B cell (primary cell): ENCODE results near the gene ZFHX2. TPM values are rescaled to one million over a fixed set of nuclear protein-coding genes. Genes with fewer than 3 reads are reported as not detected.

Experiments
- ATAC-seq: fragments of 200-7000 bp; cut with Tn5 transposase; one replicate; pipeline ENCODE4 v1.10.0; 2021; ENCODE audit warnings: low read depth, mild to moderate bottlenecking, moderate number of reproducible peaks, moderate library complexity
- CTCF ChIA-PET: fragments of 350-600 bp; sonication (Branson Sonifier 250); formaldehyde crosslinking; loops from one replicate; lab custom pipeline; 2021; ENCODE audit warnings: antibody characterized with exemption, inconsistent platforms; lab: Charles Lee
- POLR2A ChIA-PET: fragments of 350-600 bp; sonication (Branson Sonifier 250); formaldehyde crosslinking; loops from one replicate; lab custom pipeline; 2021; ENCODE audit warnings: antibody characterized with exemption; lab: Charles Lee
- DNase-seq: peaks from one replicate; pipeline ENCODE4 v3.0.0; 2013
- H2AFZ ChIP-seq: 2 replicates; pipeline ENCODE4 v1.6.1; 2012; ENCODE audit warnings: mild to moderate bottlenecking, low read depth, low read length; ENCODE audit not compliant: insufficient read depth, poor library complexity, severe bottlenecking
- H3K27ac ChIP-seq, 2 donors: 1 replicate in 1 of 2; 2 replicates in 1 of 2; pipeline ENCODE4 v1.5.1; 2012 to 2013; ENCODE audit warnings: low read length in 2 of 2, mild to moderate bottlenecking in 2 of 2, moderate library complexity in 1 of 2
- H3K27me3 ChIP-seq, 4 experiments: fragments of 200-600 bp in 1 of 4; sonication (generic) in 1 of 4; replicated peaks in 1 of 4; 1 replicate in 2 of 4; 2 replicates in 2 of 4; pipeline versions ENCODE4 v1.6.1 to v1.7.0; 2013 to 2016; ENCODE audit warnings: low read length in 3 of 4, mild to moderate bottlenecking in 2 of 4, mixed read lengths in 1 of 4, moderate library complexity in 1 of 4; ENCODE audit not compliant: insufficient read depth in 4 of 4, control insufficient read depth in 3 of 4; ENCODE audit errors: control extremely low read depth in 1 of 4
- H3K36me3 ChIP-seq, 2 experiments: replicated peaks in 1 of 2; 1 replicate in 1 of 2; 2 replicates in 1 of 2; pipeline versions ENCODE4 v1.6.1 to v1.7.1; 2013; ENCODE audit warnings: low read length in 1 of 2; ENCODE audit not compliant: insufficient read depth in 2 of 2, control insufficient read depth in 1 of 2; ENCODE audit errors: control extremely low read depth in 1 of 2, extremely low read depth in 1 of 2
- H3K4me1 ChIP-seq, 2 donors: fragments of 200-600 bp in 1 of 2; sonication (generic) in 1 of 2; 1 replicate in 1 of 2; 2 replicates in 1 of 2; pipeline versions ENCODE4 v1.5.1 to v1.6.1; 2013 to 2017; ENCODE audit warnings: low read length in 2 of 2; ENCODE audit not compliant: control insufficient read depth in 2 of 2, insufficient read depth in 2 of 2
- H3K4me2 ChIP-seq: replicated peaks from 2 replicates; pipeline ENCODE3; 2012; ENCODE audit warnings: mild to moderate bottlenecking, low read depth, low read length; ENCODE audit not compliant: poor library complexity, severe bottlenecking
- H3K4me3 ChIP-seq, 5 experiments: fragments of 200-600 bp in 1 of 5; sonication (generic) in 1 of 5; 1 replicate in 3 of 5; 2 replicates in 2 of 5; pipeline versions ENCODE4 v1.5.1 to v1.7.0; 2011 to 2016; ENCODE audit warnings: low read length in 4 of 5, mild to moderate bottlenecking in 4 of 5, low read depth in 2 of 5, control low read depth in 1 of 5, moderate library complexity in 1 of 5; ENCODE audit not compliant: insufficient read depth in 1 of 5; ENCODE audit errors: control extremely low read depth in 1 of 5, extremely low read depth in 1 of 5
- H3K79me2 ChIP-seq: fragments of 200-600 bp; sonication (generic); one replicate; pipeline ENCODE4 v1.6.0; 2016; ENCODE audit warnings: low read length; ENCODE audit not compliant: control insufficient read depth, insufficient read depth
- H3K9ac ChIP-seq: fragments of 200-600 bp; sonication (generic); 2 replicates; pipeline ENCODE4 v1.6.1; 2017; ENCODE audit warnings: mild to moderate bottlenecking, low read length, moderate library complexity
- H3K9me3 ChIP-seq, 3 donors: one replicate each; pipeline versions ENCODE4 v1.6.1 to v1.7.1; 2013; ENCODE audit warnings: low read length in 2 of 3; ENCODE audit not compliant: control insufficient read depth in 2 of 3, insufficient read depth in 1 of 3; ENCODE audit errors: control extremely low read depth in 1 of 3
- H4K20me1 ChIP-seq: 2 replicates; pipeline ENCODE4 v1.6.0; 2012; ENCODE audit warnings: mild to moderate bottlenecking, low read length; ENCODE audit not compliant: insufficient read depth, control insufficient read depth, poor library complexity, severe bottlenecking
- H3K27ac Mint-ChIP-seq: one replicate; pipeline ENCODE4 v1.8.0; 2021; ENCODE audit warnings: mixed read lengths
- H3K27me3 Mint-ChIP-seq: one replicate; pipeline ENCODE4 v1.8.0; 2021; ENCODE audit warnings: mixed read lengths
- H3K4me1 Mint-ChIP-seq: one replicate; pipeline ENCODE4 v1.8.0; 2021; ENCODE audit warnings: mixed read lengths
- H3K4me3 Mint-ChIP-seq: one replicate; pipeline ENCODE4 v1.8.0; 2021; ENCODE audit warnings: mixed read lengths
- H3K9me3 Mint-ChIP-seq: one replicate; pipeline ENCODE4 v1.8.0; 2022; ENCODE audit warnings: mixed read lengths; ENCODE audit not compliant: insufficient read depth
- EZH2 ChIP-seq: IDR thresholded peaks from 2 replicates; pipeline ENCODE4 v1.6.1; 2012; ENCODE audit warnings: borderline replicate concordance, low read depth, mild to moderate bottlenecking, moderate library complexity, low read length; ENCODE audit not compliant: insufficient read depth, poor library complexity, severe bottlenecking
- WGBS: methylation state at CpG from one replicate; pipeline ENCODE4 v1.1.5; 2013; ENCODE audit warnings: missing lambda C conversion rate; ENCODE audit not compliant: insufficient coverage; 5-methylcytosine and 5-hydroxymethylcytosine counted together
- intact Hi-C: fragments of 100-400 bp; cut with micrococcal nuclease; formaldehyde crosslinking; loops from one replicate; pipeline ENCODE4 v1.10.0; 2022
- polyA plus RNA-seq: library from polyadenylated mRNA; depleted of rRNA; stranded (reverse); fragments of >200 nt; gene quantifications from 2 replicates; pipeline ENCODE4 v1.2.3, GENCODE V29; 2012
- total RNA-seq, 2 donors: library from RNA; stranded (reverse); fragments of 120-200 nt in 1 of 2; gene quantifications; 1 replicate in 1 of 2; 2 replicates in 1 of 2; pipeline versions ENCODE4 v1.2.3 to v1.2.4, GENCODE V29; 2013 to 2022
- TF ChIP-seq, protein P1 (sequence below): fragments of 200-600 bp; IDR thresholded peaks from one replicate; pipeline ENCODE4 v1.8.0; 2022; ENCODE audit warnings: antibody characterized with exemption, mild to moderate bottlenecking

Gene ZFHX2
- total and polyA plus RNA-seq, 2 donors (not counting 1 experiment from before 2014, with no cell fraction given), result 0.21 to 2.5 TPM

DNA sequence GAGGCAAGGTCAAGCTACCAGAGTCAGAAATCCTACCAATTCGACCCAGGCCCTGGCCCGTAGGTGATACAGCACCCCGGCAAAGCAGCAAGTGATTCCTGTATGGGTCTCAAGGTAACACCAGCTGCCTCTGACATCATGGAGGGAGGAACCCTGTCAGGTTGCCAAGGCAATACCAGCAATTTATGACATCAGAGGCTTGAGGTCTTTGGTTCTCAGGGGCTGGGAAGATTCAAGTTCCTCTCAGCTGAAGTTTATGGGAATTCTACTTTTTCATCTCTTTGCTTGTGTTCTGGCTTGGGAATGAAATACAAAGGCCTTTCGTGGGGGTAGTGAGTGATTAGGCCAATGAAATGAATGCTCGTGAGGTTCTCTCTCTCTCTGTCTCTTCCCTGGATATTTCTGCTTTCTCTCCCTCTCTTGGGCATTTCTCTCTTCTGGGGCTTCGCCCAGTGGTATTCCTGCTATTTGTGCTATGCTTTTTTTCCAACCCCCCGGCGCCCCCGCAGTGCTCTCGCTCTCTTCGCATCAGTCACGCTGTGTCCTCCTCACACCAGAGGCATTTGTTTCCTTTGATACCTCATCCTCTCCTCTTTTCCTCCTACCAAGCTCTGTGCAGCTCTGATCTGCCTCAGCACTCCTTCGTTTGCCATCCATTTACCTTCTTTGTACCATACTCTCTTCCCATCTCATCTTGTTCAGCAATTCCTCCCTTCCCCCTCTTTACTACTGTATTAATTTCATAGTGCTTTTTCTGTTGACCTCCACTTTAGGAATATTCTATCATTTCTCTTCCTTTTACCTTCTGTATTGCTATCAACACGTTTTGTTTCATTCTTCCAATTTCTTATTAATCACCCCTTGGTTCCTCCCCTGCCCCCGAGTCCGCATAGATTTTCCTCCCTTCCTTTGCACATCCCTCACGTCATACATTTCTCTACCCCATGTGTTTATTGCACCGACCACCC, 2.9 kb downstream of the ZFHX2 start:
- H2AFZ ChIP-seq, result no peak overlapping the region
- H3K4me1 ChIP-seq, result peaks cover 12 to 15% of the 10 kb centered on the region in 2 donors
- 88% methylated on average over 17 of the region's 18 CpGs for WGBS
- ChIA-PET POLR2A (no interaction called here), CTCF (interaction anchor here (0.9 to 1.3 kb wide), 3 partner anchors 8 to 10 kb away, joined by 3 to 6 read pairs (median 3); no protein-coding TSS in a partner anchor)
- no peak overlapping the region for H3K27ac ChIP-seq
- H3K27ac Mint-ChIP-seq, result no peak overlapping the region
- intact Hi-C loops, result no loop called here
- no peaks in the 10 kb centered on the region for H3K27me3 Mint-ChIP-seq
- H3K79me2 ChIP-seq, result peaks cover 6% of the 10 kb centered on the region
- TF ChIP-seq, protein P1, sequence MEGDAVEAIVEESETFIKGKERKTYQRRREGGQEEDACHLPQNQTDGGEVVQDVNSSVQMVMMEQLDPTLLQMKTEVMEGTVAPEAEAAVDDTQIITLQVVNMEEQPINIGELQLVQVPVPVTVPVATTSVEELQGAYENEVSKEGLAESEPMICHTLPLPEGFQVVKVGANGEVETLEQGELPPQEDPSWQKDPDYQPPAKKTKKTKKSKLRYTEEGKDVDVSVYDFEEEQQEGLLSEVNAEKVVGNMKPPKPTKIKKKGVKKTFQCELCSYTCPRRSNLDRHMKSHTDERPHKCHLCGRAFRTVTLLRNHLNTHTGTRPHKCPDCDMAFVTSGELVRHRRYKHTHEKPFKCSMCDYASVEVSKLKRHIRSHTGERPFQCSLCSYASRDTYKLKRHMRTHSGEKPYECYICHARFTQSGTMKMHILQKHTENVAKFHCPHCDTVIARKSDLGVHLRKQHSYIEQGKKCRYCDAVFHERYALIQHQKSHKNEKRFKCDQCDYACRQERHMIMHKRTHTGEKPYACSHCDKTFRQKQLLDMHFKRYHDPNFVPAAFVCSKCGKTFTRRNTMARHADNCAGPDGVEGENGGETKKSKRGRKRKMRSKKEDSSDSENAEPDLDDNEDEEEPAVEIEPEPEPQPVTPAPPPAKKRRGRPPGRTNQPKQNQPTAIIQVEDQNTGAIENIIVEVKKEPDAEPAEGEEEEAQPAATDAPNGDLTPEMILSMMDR, result no peak
- H3K4me1 Mint-ChIP-seq, result peaks cover 10% of the 10 kb centered on the region
- no peaks in the 10 kb centered on the region for H3K36me3 ChIP-seq
- no peaks in the 10 kb centered on the region for H4K20me1 ChIP-seq
- H3K9me3 Mint-ChIP-seq, result no peaks in the 10 kb centered on the region
- H3K9ac ChIP-seq, result no peak overlapping the region
- ATAC-seq, result no peak
- H3K4me3 Mint-ChIP-seq, result no peak overlapping the region
- H3K9me3 ChIP-seq, result no peaks in the 10 kb centered on the region
- H3K4me2 ChIP-seq, result no peak overlapping the region
- peaks cover 0 to 16% (median 7%) of the 10 kb centered on the region in 4 experiments for H3K27me3 ChIP-seq
- no peak overlapping the region for H3K4me3 ChIP-seq
- DNase-seq, result no peak

DNA sequence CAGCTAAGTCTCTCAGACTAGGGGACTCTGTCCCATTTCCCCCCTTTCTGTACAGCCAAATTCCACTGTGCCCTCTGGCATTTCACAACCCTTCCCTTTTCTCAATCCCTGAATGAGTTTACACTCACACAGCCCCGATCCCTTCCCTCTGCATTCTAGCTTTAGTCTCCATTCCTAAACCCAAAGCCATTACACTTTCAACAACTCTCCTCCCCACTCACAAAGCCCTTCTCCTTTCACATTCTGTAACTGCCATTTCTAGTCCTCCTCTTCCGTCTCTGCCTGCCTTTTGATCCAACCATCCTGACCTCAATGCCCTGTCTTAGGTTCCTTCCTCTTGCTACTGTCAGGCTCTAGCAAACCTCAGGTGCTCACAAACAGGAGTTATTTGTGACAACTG, 3.6 kb downstream of the ZFHX2 start:
- Histone ChIP-seq H4K20me1 (no peaks in the 10 kb centered on the region), H3K4me2 (no peak overlapping the region), H3K4me3 (no peak overlapping the region), H2AFZ (no peak overlapping the region), H3K79me2 (peaks cover 6% of the 10 kb centered on the region), H3K9ac (no peak overlapping the region), H3K27me3 (peaks cover 0 to 16% (median 7%) of the 10 kb centered on the region in 4 experiments), H3K36me3 (no peaks in the 10 kb centered on the region), H3K9me3 (no peaks in the 10 kb centered on the region), H3K4me1 (peaks cover 12 to 15% of the 10 kb centered on the region in 2 donors), H3K27ac (no peak overlapping the region)
- H3K4me3 Mint-ChIP-seq, result no peak overlapping the region
- WGBS, result 94% methylated on average over 1 of the region's 2 CpGs
- DNase-seq (no peak), ATAC-seq (no peak)
- H3K27me3 Mint-ChIP-seq, result no peaks in the 10 kb centered on the region
- no peak for TF ChIP-seq EZH2
- TF ChIP-seq, protein P1, result no peak
- intact Hi-C loops, result no loop called here
- peaks cover 10% of the 10 kb centered on the region for H3K4me1 Mint-ChIP-seq
- no peak overlapping the region for H3K27ac Mint-ChIP-seq
- CTCF ChIA-PET, result no interaction called here
- POLR2A ChIA-PET, result no interaction called here
- H3K9me3 Mint-ChIP-seq, result no peaks in the 10 kb centered on the region
